SK-N-SH treated with all-trans-retinoic acid at 6 μM for 48 hours (cell line): Measurements from ENCODE around the gene MTMR3.
A peak's percentile ranks its signal among the peaks of the same experiment; 100 is the strongest.

ENCODE experiments used
- ATAC-seq: fragments of 200-7000 bp; cut with Tn5 transposase; 3 replicates; pipeline ENCODE4 v1.9.1; 2020; ENCODE audit warnings: mild to moderate bottlenecking, moderate library complexity
- ARNTL ChIP-seq: fragments of 450-650 bp; formaldehyde crosslinking; IDR thresholded peaks from 2 replicates; pipeline ENCODE4 v1.5.0; 2020; ENCODE audit warnings: low read depth, mild to moderate bottlenecking, moderate library complexity, borderline replicate concordance
- BACH2 ChIP-seq: fragments of 250-450 bp; sonication (Bioruptor Pico); IDR thresholded peaks from 2 replicates; pipeline ENCODE4 v1.9.0; 2021; ENCODE audit warnings: mild to moderate bottlenecking, borderline replicate concordance
- CREB5 ChIP-seq: fragments of 250-450 bp; sonication (Bioruptor Pico); IDR thresholded peaks from 2 replicates; pipeline ENCODE4 v1.5.1; 2020; ENCODE audit warnings: low read depth, mild to moderate bottlenecking, moderate library complexity
- CSDC2 ChIP-seq: fragments of 250-450 bp; sonication (Bioruptor Pico); IDR thresholded peaks from 2 replicates; pipeline ENCODE4 v1.5.0; 2020; ENCODE audit warnings: mild to moderate bottlenecking, moderate library complexity
- CSRNP3 ChIP-seq: fragments of 250-450 bp; sonication (Bioruptor Pico); IDR thresholded peaks from 2 replicates; pipeline ENCODE4 v1.5.1; 2021; ENCODE audit warnings: mild to moderate bottlenecking, moderate library complexity
- ESRRG ChIP-seq: fragments of 250-450 bp; sonication (Bioruptor Pico); IDR thresholded peaks from 2 replicates; pipeline ENCODE4 v1.6.1; 2021; ENCODE audit warnings: mild to moderate bottlenecking
- GLIS3 ChIP-seq: fragments of 250-450 bp; sonication (Bioruptor Pico); IDR thresholded peaks from 2 replicates; pipeline ENCODE4 v1.5.0; 2020; ENCODE audit warnings: mild to moderate bottlenecking, moderate library complexity
- ISL1 ChIP-seq: fragments of 250-450 bp; sonication (Bioruptor Pico); IDR thresholded peaks from 2 replicates; pipeline ENCODE4 v2.1.2; 2022; ENCODE audit warnings: mild to moderate bottlenecking, moderate library complexity
- OSR1 ChIP-seq: fragments of 250-450 bp; sonication (Bioruptor Pico); IDR thresholded peaks from 2 replicates; pipeline ENCODE4 v1.8.0; 2022; ENCODE audit warnings: moderate library complexity, mild to moderate bottlenecking, inconsistent platforms
- PATZ1 ChIP-seq: fragments of 250-450 bp; sonication (Bioruptor Pico); IDR thresholded peaks from 2 replicates; pipeline ENCODE4 v1.8.0; 2020; ENCODE audit warnings: mild to moderate bottlenecking, moderate library complexity, borderline replicate concordance
- POU6F1 ChIP-seq: fragments of 250-450 bp; sonication (Bioruptor Pico); IDR thresholded peaks from 2 replicates; pipeline ENCODE4 v1.8.0; 2021; ENCODE audit warnings: low read depth, mild to moderate bottlenecking, moderate library complexity, borderline replicate concordance
- PPARA ChIP-seq: fragments of 250-450 bp; sonication (Bioruptor Pico); IDR thresholded peaks from 2 replicates; pipeline ENCODE4 v1.5.0; 2020; ENCODE audit warnings: mild to moderate bottlenecking, borderline replicate concordance
- RARB ChIP-seq: fragments of 250-450 bp; sonication (Bioruptor Pico); IDR thresholded peaks from 2 replicates; pipeline ENCODE4 v1.8.0; 2021; ENCODE audit warnings: mild to moderate bottlenecking, moderate library complexity
- SNAI2 ChIP-seq: fragments of 250-450 bp; sonication (Bioruptor Pico); IDR thresholded peaks from 2 replicates; pipeline ENCODE4 v1.5.0; 2020; ENCODE audit warnings: mild to moderate bottlenecking, moderate library complexity
- TCF4 ChIP-seq: fragments of 250-450 bp; sonication (Bioruptor Pico); IDR thresholded peaks from 2 replicates; pipeline ENCODE4 v1.8.0; 2021; ENCODE audit warnings: mild to moderate bottlenecking, moderate library complexity, borderline replicate concordance
- TOX ChIP-seq: fragments of 250-450 bp; sonication (Bioruptor Pico); IDR thresholded peaks from 2 replicates; pipeline ENCODE4 v1.8.0; 2021; ENCODE audit warnings: mild to moderate bottlenecking, moderate library complexity, borderline replicate concordance
- ZC3H10 ChIP-seq: fragments of 250-450 bp; sonication (Bioruptor Pico); IDR thresholded peaks from 2 replicates; pipeline ENCODE4 v1.5.1; 2021; ENCODE audit warnings: mild to moderate bottlenecking, moderate library complexity
- ZFP3 ChIP-seq: fragments of 250-450 bp; sonication (Bioruptor Pico); IDR thresholded peaks from 2 replicates; pipeline ENCODE4 v1.5.0; 2020; ENCODE audit warnings: mild to moderate bottlenecking, moderate library complexity
- ZFP30 ChIP-seq: fragments of 450-650 bp; formaldehyde crosslinking; IDR thresholded peaks from 2 replicates; pipeline ENCODE4 v1.5.0; 2022; ENCODE audit warnings: mild to moderate bottlenecking, moderate library complexity
- ZNF565 ChIP-seq: fragments of 450-650 bp; formaldehyde crosslinking; conservative IDR thresholded peaks from 2 replicates; pipeline ENCODE4 v1.5.0; 2020; ENCODE audit warnings: low read depth, mild to moderate bottlenecking, moderate library complexity
- ZNF70 ChIP-seq: fragments of 450-650 bp; formaldehyde crosslinking; IDR thresholded peaks from 2 replicates; pipeline ENCODE4 v1.5.0; 2020; ENCODE audit warnings: mild to moderate bottlenecking, moderate library complexity
- ZNF8 ChIP-seq: fragments of 450-650 bp; formaldehyde crosslinking; IDR thresholded peaks from 2 replicates; pipeline ENCODE4 v1.5.0; 2020; ENCODE audit warnings: mild to moderate bottlenecking, moderate library complexity

Gene MTMR3

GRCh38 chr22:29837741-29838598 lies 45.0 kb upstream of the MTMR3 start, which contains the start of gene ASCC2:
Gene ASCC2, minus strand, starts transcription at chr22:29838274. Its CDS starts 5,949 bp downstream, at chr22:29832325.
- peak; percentile 99 for ATAC-seq
- no peak for TF ChIP-seq PATZ1 (CRISPR knock-in tag)
- TF ChIP-seq ZNF70 (CRISPR knock-in tag): no peak
- TF ChIP-seq OSR1 (CRISPR knock-in tag): no peak
- TF ChIP-seq RARB (CRISPR knock-in tag): no peak
- no peak for TF ChIP-seq CSDC2 (CRISPR knock-in tag)
- no peak for TF ChIP-seq ESRRG
- TF ChIP-seq ZNF8: no peak
- no peak for TF ChIP-seq ZC3H10
- TF ChIP-seq PPARA (CRISPR knock-in tag): no peak

GRCh38 chr22:29838599-29838956 lies 44.4 kb upstream of the MTMR3 start:
- no peak for TF ChIP-seq ZFP3 (CRISPR knock-in tag)
- no peak for TF ChIP-seq ARNTL (CRISPR knock-in tag)
- TF ChIP-seq GLIS3 (CRISPR knock-in tag): no peak
- no peak for TF ChIP-seq TOX
- no peak for TF ChIP-seq ZNF8
- no peak for TF ChIP-seq CREB5 (CRISPR knock-in tag)
- no peak for TF ChIP-seq ISL1 (CRISPR knock-in tag)
- TF ChIP-seq ZFP30 (CRISPR knock-in tag): no peak
- no peak for TF ChIP-seq ESRRG
- no peak for TF ChIP-seq PPARA (CRISPR knock-in tag)
- no peak for TF ChIP-seq BACH2
- TF ChIP-seq RARB (CRISPR knock-in tag): no peak
- TF ChIP-seq POU6F1 (CRISPR knock-in tag): no peak
- TF ChIP-seq TCF4 (CRISPR knock-in tag): no peak
- TF ChIP-seq OSR1 (CRISPR knock-in tag): no peak
- TF ChIP-seq CSRNP3 (CRISPR knock-in tag): no peak
- no peak for TF ChIP-seq ZNF565 (CRISPR knock-in tag)
- TF ChIP-seq ZC3H10: no peak
- TF ChIP-seq ZNF70 (CRISPR knock-in tag): no peak
- ATAC-seq: no peak; the same call in 2 of the 3 replicates

- ATAC-seq: no peak
Observed at GRCh38 chr22:29839039-29839438, 43.9 kb upstream of the MTMR3 start.

More at GRCh38 chr22:29839039-29839438, 43.9 kb upstream of the MTMR3 start:
- no peak for TF ChIP-seq CSRNP3 (CRISPR knock-in tag)
- no peak for TF ChIP-seq CREB5 (CRISPR knock-in tag)
- no peak for TF ChIP-seq ZNF70 (CRISPR knock-in tag)
- no peak for TF ChIP-seq TCF4 (CRISPR knock-in tag)
- TF ChIP-seq SNAI2 (CRISPR knock-in tag): no peak
- no peak for TF ChIP-seq PPARA (CRISPR knock-in tag)
- TF ChIP-seq TOX: no peak
- TF ChIP-seq ARNTL (CRISPR knock-in tag): no peak
- TF ChIP-seq ZFP30 (CRISPR knock-in tag): no peak
